K562 (cell line): Measurements from ENCODE around the gene NES. TPM values are rescaled to one million over a fixed set of nuclear protein-coding genes. Genes with fewer than 3 reads are reported as not detected.
A peak's percentile ranks its signal among the peaks of the same experiment; 100 is the strongest.

Experiments
- EP300 ChIP-seq: IDR thresholded peaks from 2 replicates; pipeline ENCODE4 v1.6.1; 2012; ENCODE audit warnings: low read length, improper control_type of control experiment
- ETV1 ChIP-seq: fragments of 450-650 bp; conservative IDR thresholded peaks from 2 replicates; pipeline ENCODE4 v1.6.1; 2016; ENCODE audit warnings: missing genetic modification characterization, control low read depth, low read depth, missing compliant biosample characterization
- KLF1 ChIP-seq: fragments of 450-650 bp; IDR thresholded peaks from 2 replicates; pipeline ENCODE4 v1.6.1; 2016; ENCODE audit warnings: missing genetic modification characterization, missing compliant biosample characterization
- MAZ ChIP-seq, 2 experiments: fragments of 450-650 bp in 1 of 2; sonication (generic) in 1 of 2; formaldehyde crosslinking; IDR thresholded peaks in 1 of 2; conservative IDR thresholded peaks in 1 of 2; 2 replicates each; pipeline versions ENCODE4 v1.4.0 to v1.5.0; 2020; ENCODE audit warnings: mild to moderate bottlenecking in 1 of 2, missing genetic modification reagents in 1 of 2
- PHF21A ChIP-seq: fragments of 450-650 bp; IDR thresholded peaks from 2 replicates; pipeline ENCODE4 v1.6.1; 2017; ENCODE audit warnings: low read depth, borderline replicate concordance
- RCOR1 ChIP-seq, 2 experiments: IDR thresholded peaks; 2 replicates each; pipeline ENCODE4 v1.6.1; 2012; ENCODE audit warnings: low read depth in 2 of 2, low read length in 2 of 2, borderline replicate concordance in 1 of 2, improper control_type of control experiment in 1 of 2
- RUNX1 ChIP-seq: sonication (generic); IDR thresholded peaks from 2 replicates; pipeline ENCODE4 v1.6.1; 2016; ENCODE audit warnings: antibody characterized with exemption, low read depth
- SIX5 ChIP-seq, 2 experiments: IDR thresholded peaks; 2 replicates each; pipeline ENCODE4 v1.6.1; 2011; ENCODE audit warnings: low read length in 2 of 2, borderline replicate concordance in 1 of 2, low read depth in 1 of 2, mild to moderate bottlenecking in 1 of 2, moderate library complexity in 1 of 2; ENCODE audit not compliant: insufficient read depth in 1 of 2
- TCFL5 ChIP-seq: fragments of 250-450 bp; sonication (Bioruptor Pico); conservative IDR thresholded peaks from 2 replicates; pipeline ENCODE4 v1.6.1; 2021; ENCODE audit warnings: mild to moderate bottlenecking, moderate library complexity, matching md5 sums
- polyA plus RNA-seq, 8 experiments: library from polyadenylated mRNA; depleted of rRNA in 4 of 8; stranded (reverse) in 5 of 8; unstranded in 3 of 8; fragments of >200 nt; fragmentation: Nextera tagmentation in 2 of 8; fragmentation: Illumina TruSeq in 1 of 8; extraction: Ambion mirVana in 2 of 8; extraction: Trizol in 1 of 8; gene quantifications; 2 replicates each; pipeline versions ENCODE4 v1.2.1 to v1.2.3, GENCODE V29; 2011 to 2014; ENCODE audit warnings: inconsistent platforms in 1 of 8, missing spikeins in 1 of 8
- total RNA-seq, 7 experiments: library from RNA; depleted of rRNA in 6 of 7; stranded (reverse); fragments of >200 nt in 6 of 7; fragmentation: Illumina TruSeq in 2 of 7; extraction: Trizol in 2 of 7; gene quantifications; 2 replicates each; pipeline versions ENCODE4 v1.2.1 to v1.2.3, GENCODE V29; 2011 to 2021; ENCODE audit warnings: low replicate concordance in 1 of 7
- TF ChIP-seq, protein P1 (sequence below), 2 experiments: fragments of 450-650 bp; formaldehyde crosslinking in 1 of 2; IDR thresholded peaks; 2 replicates each; pipeline versions ENCODE4 v1.4.0 to v1.6.1; 2014 to 2020; ENCODE audit warnings: mild to moderate bottlenecking in 2 of 2, borderline replicate concordance in 1 of 2, low read depth in 1 of 2
- TF ChIP-seq, protein P2 (sequence below): sonication (generic); formaldehyde crosslinking; IDR thresholded peaks from 2 replicates; pipeline ENCODE4 v1.4.0; 2020; ENCODE audit warnings: mild to moderate bottlenecking, missing genetic modification reagents
- TF ChIP-seq, protein P3 (sequence below), 3 experiments: fragments of 200-800 bp in 1 of 3; fragments of 250-450 bp in 1 of 3; fragments of 450-650 bp in 1 of 3; sonication (Bioruptor Pico) in 1 of 3; sonication (Bioruptor generic) in 1 of 3; formaldehyde crosslinking in 1 of 3; IDR thresholded peaks; 2 replicates each; pipeline versions ENCODE4 v1.6.1 to v1.8.0; 2016 to 2022; ENCODE audit warnings: mild to moderate bottlenecking in 2 of 3, missing genetic modification characterization in 2 of 3, missing compliant biosample characterization in 1 of 3, moderate library complexity in 1 of 3

The NES gene
- total and polyA plus RNA-seq, 9 of the 15 experiments (the other 6 are each of a cell fraction or from before 2014, with no cell fraction given): 0.10 to 8.6 (median 4.2) TPM

DNA sequence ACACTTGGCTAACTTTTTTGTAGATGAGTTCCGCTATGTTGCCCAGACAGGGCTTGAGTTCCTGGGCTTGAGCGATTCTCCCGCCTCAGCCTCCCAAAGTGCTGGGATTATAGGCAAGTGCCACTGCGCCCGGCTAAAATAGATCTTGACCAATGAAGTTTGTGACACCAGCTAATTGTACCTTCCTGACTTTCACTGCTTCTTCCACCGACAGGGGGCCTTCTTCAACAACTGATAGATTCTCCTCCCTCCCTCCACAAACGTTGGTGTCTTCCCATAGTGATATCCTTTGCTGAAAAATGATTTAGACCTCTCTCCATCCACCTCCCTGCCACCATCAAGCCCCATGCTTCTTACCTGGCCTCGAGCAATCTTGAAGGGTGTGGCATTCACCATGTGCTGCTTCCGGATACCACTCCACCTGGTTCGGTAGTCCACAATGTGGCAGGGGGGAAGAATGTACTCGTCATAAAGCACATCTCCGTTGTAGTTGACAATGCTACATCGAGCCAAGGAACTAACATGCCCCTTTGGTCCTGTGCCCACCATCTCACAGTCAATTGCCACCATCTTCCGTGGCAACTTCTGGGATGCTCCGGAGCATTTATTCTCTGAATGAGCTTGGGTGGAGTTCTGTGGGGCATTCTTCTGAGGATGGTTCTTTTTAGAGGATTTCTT, 49.5 kb upstream of the NES start (continued):
- TF ChIP-seq, protein P1, sequence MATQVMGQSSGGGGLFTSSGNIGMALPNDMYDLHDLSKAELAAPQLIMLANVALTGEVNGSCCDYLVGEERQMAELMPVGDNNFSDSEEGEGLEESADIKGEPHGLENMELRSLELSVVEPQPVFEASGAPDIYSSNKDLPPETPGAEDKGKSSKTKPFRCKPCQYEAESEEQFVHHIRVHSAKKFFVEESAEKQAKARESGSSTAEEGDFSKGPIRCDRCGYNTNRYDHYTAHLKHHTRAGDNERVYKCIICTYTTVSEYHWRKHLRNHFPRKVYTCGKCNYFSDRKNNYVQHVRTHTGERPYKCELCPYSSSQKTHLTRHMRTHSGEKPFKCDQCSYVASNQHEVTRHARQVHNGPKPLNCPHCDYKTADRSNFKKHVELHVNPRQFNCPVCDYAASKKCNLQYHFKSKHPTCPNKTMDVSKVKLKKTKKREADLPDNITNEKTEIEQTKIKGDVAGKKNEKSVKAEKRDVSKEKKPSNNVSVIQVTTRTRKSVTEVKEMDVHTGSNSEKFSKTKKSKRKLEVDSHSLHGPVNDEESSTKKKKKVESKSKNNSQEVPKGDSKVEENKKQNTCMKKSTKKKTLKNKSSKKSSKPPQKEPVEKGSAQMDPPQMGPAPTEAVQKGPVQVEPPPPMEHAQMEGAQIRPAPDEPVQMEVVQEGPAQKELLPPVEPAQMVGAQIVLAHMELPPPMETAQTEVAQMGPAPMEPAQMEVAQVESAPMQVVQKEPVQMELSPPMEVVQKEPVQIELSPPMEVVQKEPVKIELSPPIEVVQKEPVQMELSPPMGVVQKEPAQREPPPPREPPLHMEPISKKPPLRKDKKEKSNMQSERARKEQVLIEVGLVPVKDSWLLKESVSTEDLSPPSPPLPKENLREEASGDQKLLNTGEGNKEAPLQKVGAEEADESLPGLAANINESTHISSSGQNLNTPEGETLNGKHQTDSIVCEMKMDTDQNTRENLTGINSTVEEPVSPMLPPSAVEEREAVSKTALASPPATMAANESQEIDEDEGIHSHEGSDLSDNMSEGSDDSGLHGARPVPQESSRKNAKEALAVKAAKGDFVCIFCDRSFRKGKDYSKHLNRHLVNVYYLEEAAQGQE (IDR thresholded peaks at IDR 0.05; ENCODE audit: borderline replicate concordance): peak; percentile 81
- TF ChIP-seq, protein P1 (CRISPR knock-in tag; IDR thresholded peaks at IDR 0.05; ENCODE audit: low read depth): no peak
- TF ChIP-seq EP300: 0 out of 2 replicates have a peak, but pooled peaks have one; percentile 11
- no peak for TF ChIP-seq PHF21A
- no peak for TF ChIP-seq TCFL5 (CRISPR knock-in tag)
- TF ChIP-seq, protein P2, sequence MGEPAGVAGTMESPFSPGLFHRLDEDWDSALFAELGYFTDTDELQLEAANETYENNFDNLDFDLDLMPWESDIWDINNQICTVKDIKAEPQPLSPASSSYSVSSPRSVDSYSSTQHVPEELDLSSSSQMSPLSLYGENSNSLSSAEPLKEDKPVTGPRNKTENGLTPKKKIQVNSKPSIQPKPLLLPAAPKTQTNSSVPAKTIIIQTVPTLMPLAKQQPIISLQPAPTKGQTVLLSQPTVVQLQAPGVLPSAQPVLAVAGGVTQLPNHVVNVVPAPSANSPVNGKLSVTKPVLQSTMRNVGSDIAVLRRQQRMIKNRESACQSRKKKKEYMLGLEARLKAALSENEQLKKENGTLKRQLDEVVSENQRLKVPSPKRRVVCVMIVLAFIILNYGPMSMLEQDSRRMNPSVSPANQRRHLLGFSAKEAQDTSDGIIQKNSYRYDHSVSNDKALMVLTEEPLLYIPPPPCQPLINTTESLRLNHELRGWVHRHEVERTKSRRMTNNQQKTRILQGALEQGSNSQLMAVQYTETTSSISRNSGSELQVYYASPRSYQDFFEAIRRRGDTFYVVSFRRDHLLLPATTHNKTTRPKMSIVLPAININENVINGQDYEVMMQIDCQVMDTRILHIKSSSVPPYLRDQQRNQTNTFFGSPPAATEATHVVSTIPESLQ (CRISPR knock-in tag): no peak
- TF ChIP-seq ETV1 (tag): no peak
- TF ChIP-seq KLF1 (tag): no peak
- peak in 1 of 2 experiments; percentile 59; a peak in 3 of 4 replicates for TF ChIP-seq MAZ (CRISPR knock-in tag; conservative IDR thresholded peaks at IDR 0.05 in 1 of 2, IDR thresholded peaks at IDR 0.05 in 1 of 2)
- no peak for TF ChIP-seq SIX5 (IDR thresholded peaks at IDR 0.05; ENCODE audit: borderline replicate concordance in 1 of 2, insufficient read depth in 1 of 2, low read depth in 1 of 2, low read length in 2 of 2)
- no peak for TF ChIP-seq RUNX1
- TF ChIP-seq, protein P3, sequence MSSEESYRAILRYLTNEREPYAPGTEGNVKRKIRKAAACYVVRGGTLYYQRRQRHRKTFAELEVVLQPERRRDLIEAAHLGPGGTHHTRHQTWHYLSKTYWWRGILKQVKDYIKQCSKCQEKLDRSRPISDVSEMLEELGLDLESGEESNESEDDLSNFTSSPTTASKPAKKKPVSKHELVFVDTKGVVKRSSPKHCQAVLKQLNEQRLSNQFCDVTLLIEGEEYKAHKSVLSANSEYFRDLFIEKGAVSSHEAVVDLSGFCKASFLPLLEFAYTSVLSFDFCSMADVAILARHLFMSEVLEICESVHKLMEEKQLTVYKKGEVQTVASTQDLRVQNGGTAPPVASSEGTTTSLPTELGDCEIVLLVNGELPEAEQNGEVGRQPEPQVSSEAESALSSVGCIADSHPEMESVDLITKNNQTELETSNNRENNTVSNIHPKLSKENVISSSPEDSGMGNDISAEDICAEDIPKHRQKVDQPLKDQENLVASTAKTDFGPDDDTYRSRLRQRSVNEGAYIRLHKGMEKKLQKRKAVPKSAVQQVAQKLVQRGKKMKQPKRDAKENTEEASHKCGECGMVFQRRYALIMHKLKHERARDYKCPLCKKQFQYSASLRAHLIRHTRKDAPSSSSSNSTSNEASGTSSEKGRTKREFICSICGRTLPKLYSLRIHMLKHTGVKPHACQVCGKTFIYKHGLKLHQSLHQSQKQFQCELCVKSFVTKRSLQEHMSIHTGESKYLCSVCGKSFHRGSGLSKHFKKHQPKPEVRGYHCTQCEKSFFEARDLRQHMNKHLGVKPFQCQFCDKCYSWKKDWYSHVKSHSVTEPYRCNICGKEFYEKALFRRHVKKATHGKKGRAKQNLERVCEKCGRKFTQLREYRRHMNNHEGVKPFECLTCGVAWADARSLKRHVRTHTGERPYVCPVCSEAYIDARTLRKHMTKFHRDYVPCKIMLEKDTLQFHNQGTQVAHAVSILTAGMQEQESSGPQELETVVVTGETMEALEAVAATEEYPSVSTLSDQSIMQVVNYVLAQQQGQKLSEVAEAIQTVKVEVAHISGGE (CRISPR knock-in tag; IDR thresholded peaks at IDR 0.05): no peak
- TF ChIP-seq RCOR1 (IDR thresholded peaks at IDR 0.05; ENCODE audit: borderline replicate concordance in 1 of 2, low read depth in 2 of 2, low read length in 2 of 2): peak in 1 of 2 experiments; percentile 67; a peak in 1 of 4 replicates
